MV-4-11 (cell line): ENCODE results near the gene GNG12.

Experiments
- DNase-seq: peaks from one replicate; lab custom pipeline; 2025; lab: John Stamatoyannopoulos, UW

GNG12 gene

DNA sequence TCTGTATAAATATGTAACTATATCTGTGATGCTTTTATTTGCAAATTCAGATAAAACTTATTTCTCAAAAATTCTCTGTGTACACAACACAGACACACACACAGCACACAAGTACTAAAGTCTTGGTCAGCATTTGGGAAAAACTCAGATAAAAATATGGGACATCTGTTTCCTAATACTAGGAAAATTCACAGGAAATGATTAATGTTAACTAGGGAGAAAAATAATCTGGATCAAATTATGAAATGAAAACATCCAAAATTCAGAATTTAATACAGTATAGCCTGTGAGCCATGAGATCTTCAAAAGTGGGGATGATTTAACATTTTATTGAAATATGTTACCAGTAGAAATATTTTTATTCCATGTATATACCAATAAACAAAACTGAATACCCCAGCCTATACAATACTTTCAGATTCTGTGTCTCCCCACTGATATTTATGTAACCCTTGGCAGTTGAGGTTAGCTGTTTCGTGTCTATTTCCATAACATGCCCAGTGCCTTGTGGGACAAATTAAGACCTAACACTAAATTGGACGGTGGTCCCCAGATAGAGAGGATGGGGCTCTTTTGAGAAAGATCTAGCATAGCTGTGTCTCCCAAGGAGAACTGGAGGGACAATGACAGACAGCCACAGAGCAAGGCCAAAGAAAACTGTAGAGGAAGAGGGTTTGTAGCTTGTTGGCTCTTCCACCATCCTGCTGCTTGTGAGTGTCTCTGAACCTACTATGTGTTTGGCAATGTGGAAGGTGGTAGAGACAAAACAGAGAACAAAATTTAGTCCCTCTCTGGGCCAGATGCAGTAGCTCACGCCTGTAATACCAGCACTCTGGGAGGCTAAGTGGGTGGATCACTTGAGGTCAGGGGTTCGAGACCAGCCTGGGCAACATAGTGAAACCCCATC is 47.2 kb downstream of the GNG12 start:
- no peak for DNase-seq

DNA sequence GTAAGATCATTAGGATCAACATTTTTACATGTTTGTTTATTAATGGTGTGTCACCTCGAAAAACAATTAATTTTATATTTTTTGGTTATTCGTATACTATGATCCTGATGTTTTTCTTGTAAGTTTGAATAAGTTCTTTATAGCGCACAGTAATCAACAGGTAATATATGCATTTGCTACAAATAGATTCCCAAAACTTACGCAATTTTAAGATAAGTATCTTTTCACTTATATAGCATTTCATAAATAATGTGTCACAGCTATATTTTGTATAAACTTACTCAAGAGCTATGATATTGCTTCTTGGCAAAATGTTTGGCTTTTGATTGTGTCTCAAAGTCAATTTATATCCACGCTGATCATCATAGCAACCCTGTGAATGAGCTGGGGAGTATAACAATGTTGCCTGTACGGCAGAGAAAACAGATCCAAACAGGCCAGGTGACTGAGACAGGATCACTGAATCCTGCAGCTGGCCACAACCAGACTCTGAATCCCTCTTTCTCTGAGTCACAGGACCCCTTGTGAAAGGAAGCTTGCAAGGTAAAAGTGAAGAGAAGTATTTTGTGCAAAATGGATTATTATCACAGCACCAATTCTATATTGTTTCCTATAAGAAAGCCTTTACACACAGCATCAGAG is 48.6 kb downstream of the GNG12 start:
- no peak for DNase-seq

DNA sequence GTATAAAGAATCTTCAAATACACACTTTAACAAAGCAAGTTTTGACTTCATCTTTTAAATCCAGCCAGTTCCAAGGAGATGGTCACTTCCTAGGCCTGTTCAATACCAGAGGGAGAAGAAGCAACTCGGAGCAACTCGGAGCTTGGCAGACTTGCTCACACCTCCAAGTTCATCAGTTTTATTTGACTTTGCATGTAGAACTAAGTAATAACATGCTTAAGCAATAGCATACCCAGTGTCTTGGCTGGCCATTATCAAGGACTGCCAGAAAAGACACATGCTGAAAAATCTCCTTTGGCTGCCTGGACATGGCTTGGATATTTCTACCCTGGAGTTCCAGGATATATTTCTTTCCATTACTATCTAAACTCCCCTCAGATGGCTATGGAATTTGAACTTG is 52.6 kb downstream of the GNG12 start:
- DNase-seq: no peak

DNA sequence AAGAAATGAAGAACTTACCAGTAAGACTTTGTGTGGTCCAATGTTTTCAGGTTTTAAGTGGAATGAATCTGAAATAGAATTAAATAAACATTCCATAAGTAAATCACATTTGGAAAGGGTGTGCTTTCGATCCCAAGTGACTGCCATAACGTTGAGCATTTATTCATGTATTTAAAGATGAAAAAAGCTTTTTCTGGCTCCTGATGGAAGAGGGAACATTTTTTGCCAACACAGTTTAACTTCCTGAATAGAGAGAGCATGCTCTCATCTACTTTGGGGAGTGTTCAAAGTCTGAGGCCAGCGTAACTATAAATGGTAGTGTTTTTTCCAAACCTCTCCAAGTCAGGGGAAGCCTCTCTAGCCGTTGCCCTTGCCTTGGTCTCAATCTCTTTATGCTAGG is 55.8 kb downstream of the GNG12 start:
- DNase-seq: no peak

DNA sequence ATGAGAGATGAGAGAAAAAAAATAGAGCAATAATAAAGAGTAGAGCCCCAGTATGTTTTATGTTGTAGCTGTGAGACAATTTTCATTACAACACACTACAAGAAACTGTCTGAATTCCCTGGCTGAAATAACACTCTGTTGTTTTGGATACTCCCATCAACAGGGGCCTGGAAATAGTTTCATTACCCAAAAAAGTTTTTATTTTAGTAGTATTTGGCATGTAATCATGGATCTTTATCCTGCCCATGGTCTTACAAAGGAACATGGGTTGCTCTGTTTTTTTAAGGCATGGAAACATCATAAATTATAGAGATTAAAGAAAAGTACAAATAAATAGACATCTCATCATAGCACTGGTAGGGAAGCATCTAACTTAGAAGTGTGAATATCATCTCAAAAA is 56.3 kb downstream of the GNG12 start:
- no peak for DNase-seq

DNA sequence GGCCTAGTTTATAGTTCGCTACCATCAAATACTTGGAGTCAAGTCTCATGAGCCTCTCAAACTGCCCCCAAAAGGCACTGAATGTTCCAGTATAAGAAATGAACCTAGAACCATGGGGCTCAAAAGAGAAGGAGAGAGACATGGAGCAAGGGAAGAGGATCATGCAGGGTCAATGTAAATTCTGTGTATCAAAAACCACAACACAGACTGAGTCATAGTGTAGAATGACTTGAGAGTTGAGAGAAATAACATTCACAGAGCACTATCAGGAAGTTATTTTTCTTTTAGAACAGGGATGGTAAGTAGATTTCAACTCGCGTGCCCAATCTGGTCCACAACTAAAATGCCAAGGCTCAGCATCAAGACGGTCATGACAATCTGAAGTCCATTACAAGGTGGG is 59.8 kb downstream of the GNG12 start:
- DNase-seq: no peak

DNA sequence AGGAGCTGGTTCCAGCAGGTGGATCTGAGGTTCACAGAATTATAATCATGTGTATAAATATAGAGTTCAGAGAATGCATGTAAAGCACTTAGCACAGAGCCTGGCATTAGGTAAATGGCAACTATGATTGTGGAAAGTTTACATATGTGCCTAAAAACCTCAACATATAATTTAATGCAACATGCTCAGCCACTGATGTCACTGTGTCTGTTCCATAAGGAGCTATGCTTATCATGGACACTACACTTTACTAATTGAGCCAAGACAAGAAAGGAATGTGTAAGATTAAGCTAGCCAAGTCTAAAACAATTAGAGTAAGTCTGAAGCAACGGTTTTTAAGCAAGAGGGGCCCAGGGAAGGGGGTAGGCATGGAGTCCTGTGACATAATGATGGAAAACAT is 61.5 kb downstream of the GNG12 start:
- DNase-seq: no peak

DNA sequence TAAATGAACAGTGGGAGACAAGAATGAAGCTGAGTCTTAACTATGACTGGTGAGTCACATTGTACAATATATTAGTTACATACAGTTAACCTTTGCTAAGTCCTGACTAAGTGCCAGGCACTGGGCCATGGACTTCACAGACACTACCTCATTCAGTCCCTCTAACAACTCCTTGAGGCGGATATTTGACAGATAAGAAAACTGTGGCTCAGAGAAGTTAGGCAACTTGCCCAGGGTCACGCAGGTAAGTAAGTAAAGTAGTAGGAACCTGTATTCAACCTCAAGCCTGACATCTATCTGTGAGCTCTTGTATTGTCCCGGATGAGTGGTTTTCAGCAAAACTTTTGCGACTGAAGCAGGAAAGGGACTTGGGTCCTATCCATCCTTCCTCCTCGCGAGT is 62.1 kb downstream of the GNG12 start:
- DNase-seq: no peak

DNA sequence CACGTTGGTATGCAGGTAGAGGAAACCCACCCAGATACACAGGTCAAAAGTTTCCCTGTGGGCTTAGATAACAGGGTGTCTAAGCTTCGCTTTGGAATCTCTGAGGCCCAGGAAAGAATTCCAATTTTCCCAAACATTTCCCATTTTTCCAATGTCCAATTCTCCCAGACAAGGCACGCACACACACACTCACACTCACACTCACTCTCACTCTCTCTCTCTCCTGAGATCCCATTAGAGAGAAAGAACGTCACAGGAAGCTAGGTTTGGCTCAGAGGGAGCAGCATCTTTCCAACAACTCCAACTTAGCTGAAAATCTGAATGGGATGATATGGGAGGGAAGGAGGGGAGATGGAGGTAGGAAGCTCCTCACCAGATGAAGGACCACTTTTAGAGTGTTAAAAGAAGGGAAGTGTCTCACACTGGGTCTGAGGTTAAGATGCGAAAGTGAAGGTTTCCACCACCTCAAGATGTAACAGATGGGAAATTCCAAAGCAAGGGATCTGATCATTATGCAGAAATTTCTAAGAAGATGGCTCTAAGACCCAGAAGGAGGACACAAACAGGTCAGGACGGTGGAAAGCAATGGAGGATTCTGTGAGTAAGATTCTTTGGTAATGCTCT is 63.5 kb downstream of the GNG12 start:
- no peak for DNase-seq

DNA sequence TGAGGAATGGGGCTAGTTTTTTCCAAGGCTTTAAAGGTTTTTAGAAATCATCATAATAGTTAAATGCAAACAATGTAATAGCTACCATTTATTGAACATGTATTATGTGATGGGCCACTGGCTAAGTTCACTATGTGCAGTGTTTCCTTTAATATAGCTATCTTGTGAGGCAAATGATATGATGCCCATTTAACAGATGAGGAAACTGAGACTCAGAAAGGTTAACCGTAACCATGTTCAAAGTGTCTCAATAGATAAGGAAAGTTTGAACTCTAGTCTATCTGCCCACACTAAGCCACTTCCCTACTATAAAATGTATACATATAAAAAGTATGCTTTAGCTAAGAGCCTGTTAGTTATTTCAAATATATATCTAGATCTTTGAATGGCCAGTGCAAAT is 64.8 kb downstream of the GNG12 start:
- DNase-seq: no peak

DNA sequence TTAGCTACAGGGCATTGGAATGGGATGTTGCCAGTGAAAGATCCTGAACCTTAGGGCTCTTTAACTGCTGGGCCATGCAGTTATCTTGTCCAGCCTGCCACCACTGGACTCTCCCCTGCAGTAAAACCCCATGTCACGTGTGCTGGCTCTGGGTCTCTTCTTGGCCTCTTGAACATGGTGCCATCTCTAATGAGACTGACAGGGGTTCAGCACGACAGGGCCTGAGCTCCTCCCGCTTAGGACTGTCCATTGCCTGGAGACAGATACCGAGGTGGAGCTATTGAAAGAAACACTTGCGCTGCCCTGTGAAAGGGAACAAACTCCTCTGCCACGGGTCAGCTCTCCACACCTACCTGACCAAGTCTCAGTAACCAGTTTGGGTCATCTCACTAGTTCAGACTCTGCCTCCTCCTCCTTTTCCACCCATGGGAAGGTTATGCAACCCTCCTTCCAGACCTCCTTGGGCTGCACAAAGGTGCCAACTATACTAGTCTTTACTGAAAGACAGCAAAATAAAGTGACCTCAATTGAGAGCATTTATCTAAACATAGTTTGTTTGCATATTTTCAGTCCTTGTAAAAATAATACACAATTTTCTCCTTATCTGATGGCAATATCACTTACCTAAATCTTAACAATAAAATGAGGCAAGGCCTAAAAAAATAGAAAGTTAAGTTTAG is 66.0 kb downstream of the GNG12 start:
- DNase-seq: no peak

DNA sequence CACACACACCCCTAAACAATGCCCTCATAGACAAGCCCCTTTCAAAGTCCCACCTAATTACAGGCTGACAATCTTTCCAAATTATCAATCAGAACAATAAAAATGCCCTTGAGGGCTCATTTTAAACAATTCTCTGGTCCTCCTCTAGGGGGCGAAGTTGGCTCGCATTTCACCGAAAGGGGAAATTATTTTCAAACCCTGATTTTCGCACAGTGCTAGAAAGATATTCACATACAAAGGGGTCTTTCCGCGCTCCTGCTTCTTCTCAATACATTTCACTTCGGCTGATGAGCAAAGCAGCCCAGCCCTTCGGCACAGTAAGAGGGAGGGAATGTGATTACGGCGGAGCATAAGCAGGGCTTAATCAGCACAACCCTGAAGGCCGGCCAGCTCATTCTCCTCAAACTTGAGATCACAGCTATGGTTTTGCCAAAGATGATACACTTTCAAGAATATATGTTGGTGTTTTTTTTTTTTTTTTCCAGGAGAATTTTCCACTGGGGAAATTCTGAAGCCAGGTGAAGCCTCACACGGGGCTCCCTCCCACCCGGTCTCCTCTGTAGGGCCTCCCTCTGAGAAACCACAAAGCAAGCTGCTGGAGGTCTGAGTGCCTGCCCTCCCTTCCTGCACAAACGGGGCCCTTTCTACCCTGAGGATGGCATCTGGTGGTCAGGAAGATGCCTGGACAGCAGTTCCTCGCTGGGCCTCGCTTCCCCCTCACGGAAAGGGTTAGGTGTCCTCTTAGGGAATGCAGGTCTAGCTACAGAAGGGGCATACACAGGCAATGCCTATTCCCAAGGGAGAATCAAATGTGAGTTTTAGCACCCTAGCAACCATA is 66.9 kb downstream of the GNG12 start:
- DNase-seq: peak; percentile 9

DNA sequence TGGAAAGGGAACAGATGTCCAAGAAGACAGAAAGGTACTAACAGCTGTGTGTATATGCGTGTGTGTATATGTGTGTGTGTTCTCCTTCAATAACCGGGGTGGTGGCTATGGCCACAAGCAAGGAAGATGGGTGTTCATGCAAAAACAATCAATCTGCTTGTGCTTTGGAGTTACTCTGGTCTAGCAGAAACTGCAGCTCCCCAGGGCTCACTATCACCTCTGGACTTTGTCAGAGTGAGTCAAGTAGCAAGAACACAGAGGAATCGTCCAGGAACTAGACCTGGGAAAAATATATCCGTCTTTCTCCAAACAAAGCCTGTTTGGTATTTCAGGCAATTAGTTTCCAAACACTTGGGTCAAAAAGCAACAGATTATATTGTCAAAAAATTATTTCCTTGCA is 68.6 kb downstream of the GNG12 start:
- no peak for DNase-seq

DNA sequence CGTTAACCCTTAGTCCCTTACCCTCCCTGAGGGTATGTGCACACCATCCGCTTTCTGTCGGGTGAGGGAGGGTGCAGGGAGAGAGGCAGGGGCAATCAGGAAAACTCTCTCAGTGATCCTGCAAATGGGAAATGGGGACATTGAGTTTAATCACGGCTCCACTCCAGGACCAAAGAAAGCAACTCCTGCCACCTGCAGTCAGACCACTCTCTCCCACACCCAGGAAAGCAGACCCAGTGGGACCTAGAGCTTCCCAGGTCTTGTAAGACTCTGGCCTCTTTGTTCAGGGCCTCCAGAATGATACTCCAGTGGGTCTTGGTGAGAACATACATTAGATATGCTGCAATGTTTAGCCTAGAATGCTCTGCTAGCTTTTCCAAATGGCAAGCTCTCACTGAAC is 71.5 kb downstream of the GNG12 start:
- no peak for DNase-seq

DNA sequence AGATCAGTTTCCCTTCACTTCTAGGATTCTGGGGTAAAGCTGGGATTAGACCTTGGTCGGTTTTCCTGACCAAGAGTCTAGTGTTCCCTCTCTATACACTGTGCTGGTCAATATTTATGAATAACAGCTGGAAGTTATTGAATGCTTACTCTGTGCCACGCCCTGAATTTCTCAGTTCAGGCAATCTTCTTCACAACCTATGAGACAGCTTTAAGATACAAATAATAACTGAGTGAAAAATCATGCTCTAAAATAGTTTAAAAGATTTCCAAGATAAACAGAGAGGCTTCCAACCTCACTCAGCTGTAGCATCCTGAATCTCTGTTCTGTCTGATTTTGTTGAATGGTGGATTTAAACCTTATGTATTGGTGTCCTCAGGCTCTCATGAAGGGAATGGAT is 72.2 kb downstream of the GNG12 start:
- DNase-seq: no peak

DNA sequence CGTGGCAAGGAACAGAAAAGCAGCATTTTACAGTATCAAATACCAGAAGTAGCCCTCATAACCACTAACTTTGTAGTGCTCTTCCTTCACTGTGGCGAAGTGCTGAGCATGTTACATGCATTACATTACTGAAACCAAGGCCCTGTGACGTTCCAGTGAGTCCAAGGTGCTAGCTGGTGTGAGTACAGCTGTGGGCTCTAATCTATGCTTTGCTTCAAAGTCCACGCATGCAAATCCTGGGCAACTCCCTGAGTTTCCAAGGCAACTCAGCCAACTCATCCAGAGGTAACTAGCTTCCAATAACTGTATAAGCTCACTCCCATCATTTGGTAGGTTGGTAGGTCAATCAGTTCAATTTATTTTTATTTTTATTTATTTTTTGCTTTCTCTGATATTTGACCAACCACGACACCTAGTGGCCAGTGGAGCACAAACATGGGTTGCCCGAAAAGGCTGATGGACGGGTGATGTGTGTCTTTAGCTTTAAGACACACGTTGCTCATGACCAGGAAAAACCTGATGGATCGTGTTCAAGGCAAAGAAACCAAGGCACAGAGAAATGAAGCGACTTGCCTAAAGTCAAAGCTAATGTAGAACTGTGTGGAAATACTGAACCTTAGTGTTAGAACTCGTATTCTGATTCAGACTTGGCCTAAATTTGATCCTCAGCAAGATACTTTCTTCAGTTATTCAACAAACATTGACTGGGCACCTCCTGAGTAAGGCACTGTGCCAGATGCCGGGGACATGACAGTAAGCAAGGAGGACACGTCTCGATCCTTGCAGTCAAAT is 73.0 kb downstream of the GNG12 start:
- DNase-seq: peak; percentile 27

DNA sequence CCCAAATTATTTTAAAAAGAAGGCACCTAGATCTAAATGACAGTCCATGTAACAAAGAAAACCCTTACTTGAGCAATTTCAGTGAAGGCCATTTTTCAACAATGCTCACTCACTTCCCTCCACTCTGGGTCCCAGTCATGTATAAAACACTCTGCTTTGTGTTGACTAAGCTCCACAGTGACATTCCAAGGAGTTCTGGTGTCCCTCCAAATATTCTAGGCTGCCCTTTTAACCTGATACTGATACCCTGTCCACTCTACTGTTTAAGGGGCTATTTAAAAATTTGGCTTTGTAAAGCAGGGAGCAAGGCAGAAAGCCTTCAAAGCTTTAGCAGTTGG is 73.6 kb downstream of the GNG12 start:
- no peak for DNase-seq

DNA sequence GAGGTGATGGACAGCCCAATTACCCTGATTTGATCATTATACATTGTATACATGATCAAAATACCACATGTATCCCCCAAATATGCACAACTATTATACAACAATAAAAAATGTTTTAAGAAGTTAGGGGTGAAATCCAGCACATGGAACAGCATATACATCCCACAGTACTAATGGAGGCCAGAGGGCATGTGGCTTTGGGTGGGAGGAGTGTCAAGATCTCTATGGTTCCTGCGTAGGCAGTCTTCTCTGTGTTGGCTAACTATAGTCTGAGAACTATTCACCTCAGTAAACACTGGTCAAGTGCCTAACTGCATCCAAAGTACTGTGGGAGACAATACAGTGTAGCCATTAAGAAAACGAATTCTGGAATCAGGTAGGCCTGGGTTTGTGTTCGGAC is 74.2 kb downstream of the GNG12 start:
- DNase-seq: no peak

DNA sequence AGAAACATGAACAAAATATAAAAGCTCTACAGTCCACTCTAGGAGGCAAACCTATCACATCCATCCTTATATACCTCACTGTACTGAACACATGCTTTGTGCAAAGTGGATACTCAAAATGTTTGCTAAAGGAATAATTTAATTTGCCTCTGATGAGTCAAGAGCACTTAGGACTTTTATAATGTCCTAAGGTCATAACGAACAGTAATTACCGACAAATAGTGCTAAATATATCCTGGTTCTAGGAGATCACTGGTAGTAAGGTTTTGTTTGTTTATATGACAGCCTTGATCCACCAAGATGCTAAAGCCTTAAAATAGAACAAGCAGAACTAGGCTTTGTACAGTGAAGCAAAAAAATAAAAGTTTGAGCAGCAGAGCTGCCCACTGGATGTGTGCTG is 77.6 kb downstream of the GNG12 start:
- no peak for DNase-seq

DNA sequence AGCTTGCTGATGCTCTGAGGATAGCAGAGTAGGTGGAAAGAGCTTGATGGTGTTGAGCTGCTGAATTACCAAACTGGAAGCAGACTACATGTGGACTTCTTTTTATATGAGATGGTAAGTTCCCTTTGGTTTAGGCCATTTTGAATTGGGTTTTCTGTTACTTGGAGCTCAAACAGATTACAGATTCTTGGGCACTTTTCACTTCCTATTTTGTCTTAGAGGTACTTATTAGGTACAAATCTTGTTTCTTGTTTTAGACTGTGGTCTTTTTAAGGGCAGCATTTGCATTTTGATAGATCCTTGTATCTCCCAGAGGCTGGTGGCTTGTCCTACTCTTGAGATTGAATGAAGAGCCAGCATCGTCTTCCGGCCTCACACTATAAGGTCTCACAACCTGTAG is 78.1 kb downstream of the GNG12 start:
- DNase-seq: peak; percentile 15

DNA sequence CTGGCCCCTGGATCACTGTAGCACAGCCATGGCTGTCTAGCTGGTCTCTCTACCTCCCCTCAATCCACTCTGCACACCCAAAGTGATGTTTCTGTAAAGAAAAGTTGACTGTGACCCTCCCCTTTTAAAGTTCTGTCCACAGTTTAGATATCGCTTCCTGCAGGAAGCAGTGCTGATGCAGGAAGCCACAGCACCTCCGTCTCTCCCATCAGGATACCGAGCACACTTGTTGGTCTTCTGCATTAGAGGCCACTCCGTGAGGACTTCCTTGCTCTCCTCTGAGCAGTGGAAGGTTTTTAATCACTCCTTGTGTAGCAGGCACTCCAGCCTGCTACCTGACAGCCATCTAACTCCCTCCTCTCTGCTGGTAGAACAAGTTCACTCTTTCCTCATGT is 78.7 kb downstream of the GNG12 start:
- no peak for DNase-seq
